ENCODE measurements around the gene PAF1.

GRCh38 chr19:39363901-39364457 lies 26.9 kb downstream of the PAF1 start:
- TF ChIP-seq CTCF (IDR thresholded peaks at IDR 0.05 in 4 of 5, conservative IDR thresholded peaks at IDR 0.05 in 1 of 5) (no peak), POLR2A (IDR thresholded peaks at IDR 0.05) (no peak)

Data from gastrocnemius medialis (tissue), 4 donors.